Stimulated activated CD4-positive, alpha-beta T cell treated with anti-CD3 and anti-CD28 coated beads, Interleukin-12 subunit alpha, Interleukin-12 subunit beta, amount 100 ng/mL, for 24 hours (primary cell): ENCODE measurements around the gene GHRH.

ENCODE experiments used
- DNase-seq, 2 experiments: peaks; one replicate each; pipeline ENCODE4 v3.0.0-alpha.2; 2020; ENCODE audit warnings: low read depth in 2 of 2

Gene GHRH

GRCh38 chr20:37260923-37261322 lies 691 bp downstream of the GHRH start:
- DNase-seq, result no peak

- DNase-seq, result no peak
Observed at GRCh38 chr20:37259865-37260264, 1.7 kb downstream of the GHRH start.

DNA sequence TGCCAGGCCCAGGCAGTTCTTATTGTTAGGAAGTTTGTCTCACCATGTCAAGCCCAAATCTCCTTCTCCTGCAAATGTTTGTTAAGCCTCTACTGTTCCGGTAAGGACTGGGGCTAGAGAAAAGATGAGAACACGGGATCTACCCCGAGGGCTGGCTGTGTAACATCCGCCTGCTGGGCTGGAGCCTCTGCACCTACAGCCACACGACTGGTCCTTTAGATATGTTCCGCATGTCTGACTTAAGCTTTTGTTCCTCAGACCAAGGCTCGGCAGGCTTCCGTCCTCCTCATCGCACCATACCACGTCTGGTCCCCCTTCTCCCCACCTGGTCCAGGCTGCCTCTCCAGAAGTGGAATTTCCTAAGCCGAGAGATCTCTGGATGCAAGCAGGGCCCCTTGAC lies 2.6 kb downstream of the GHRH start:
- no peak for DNase-seq

GRCh38 chr20:37257988-37258387 lies 3.6 kb downstream of the GHRH start:
- no peak for DNase-seq

GRCh38 chr20:37257530-37257929 lies 4.1 kb downstream of the GHRH start:
- no peak for DNase-seq

GRCh38 chr20:37256286-37256685 lies 5.3 kb downstream of the GHRH start:
- DNase-seq, result no peak

GRCh38 chr20:37254114-37254878 lies 7.3 kb downstream of the GHRH start:
- no peak for DNase-seq

DNA sequence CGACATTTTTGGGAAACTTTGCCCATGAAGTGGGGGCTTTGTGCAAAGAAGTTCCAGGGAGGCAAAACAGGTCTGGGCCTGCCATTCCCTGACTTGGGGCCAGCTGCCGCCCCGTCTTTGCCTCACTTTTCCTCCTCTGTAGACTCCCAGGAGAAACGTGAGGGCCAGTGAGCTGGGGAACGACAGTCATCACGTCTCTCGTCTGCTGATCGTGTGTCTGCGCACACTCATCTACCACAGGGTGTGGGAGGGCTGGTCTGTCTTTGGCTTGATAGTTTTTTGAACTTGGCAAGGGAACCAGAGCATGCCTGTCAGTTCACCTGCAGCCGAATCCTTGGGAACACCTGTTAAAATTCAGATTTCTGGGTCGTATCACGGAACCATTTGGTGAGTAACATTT lies 8.5 kb downstream of the GHRH start:
- DNase-seq, result no peak

GRCh38 chr20:37251825-37252477 lies 9.7 kb downstream of the GHRH start:
- no peak for DNase-seq

DNA sequence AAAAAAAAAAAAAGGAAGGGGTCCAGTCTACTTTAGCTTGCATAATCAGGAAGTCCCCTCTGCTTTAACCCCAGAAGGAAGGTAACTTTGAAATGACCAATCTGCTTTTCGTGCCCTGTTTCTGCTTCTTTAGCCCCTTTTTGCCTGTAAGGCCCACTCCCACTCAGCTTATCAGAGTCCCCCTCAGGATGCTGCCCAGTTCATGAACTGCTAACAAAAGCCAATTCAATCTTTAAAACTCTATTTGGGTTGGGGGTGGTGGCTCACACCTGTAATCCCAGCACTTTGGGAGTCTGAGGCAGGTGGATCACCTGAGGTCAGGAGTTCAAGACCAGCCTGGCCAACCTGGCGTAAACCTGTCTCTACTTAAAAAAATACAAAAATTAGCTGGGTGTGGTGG lies 12.3 kb downstream of the GHRH start:
- DNase-seq, result no peak

DNA sequence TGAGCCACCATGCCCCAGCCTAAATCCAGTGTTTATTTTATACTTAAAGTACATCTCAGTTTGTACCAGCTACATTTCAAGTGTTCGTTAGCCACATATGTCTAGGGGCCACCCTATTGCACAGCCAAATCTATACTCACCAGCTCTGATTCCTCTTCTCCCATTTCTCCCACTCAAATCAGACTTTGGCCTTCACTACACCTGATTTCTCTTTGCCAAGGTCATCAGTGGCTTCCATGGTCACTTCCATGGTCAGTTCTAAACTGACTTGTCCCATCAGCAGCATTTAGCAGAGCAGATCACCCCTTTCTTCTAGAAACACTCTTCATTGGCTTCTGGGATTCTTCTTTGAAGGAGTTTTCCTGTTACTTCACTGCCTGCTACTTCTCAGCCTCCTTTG lies 14.1 kb downstream of the GHRH start:
- DNase-seq, result no peak

DNA sequence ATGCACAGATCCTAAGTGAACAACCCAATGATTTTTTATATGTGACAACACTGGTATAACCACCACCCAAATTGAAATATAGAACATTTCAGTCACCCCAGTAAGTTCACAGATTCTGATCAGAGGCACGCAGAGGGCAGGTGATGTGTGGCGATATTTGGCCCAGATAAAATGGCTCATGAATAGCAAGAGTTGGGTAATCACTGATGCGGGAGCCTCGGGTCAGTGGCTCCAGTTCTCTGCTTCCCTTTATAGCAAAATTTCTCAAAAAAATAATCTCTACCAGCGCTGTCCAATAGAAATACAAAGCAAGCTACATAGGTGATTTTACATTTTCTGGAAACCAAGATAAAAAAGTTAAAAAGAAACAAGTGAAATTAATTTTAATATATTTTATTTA lies 14.9 kb downstream of the GHRH start:
- DNase-seq, result no peak

- no peak for DNase-seq
Observed at GRCh38 chr20:37245216-37246150, 16.1 kb downstream of the GHRH start.

DNA sequence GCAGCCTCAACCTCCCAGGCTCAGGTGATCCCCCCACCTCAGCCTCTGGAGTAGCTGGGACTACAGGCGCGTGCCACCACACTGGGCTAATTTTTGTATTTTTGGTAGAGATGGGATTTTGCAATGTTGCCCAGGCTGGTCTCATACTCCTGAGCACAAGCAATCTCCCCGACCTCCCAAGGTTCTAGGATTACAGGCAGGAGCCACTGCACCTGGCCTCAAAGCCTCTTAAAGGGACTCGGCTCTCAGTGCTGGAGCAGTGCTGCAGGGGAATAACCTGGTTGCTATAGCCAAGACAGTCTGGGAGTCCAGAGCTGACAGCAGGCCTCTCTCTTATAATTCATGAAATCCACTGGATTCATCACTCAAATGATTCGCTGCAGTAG lies 17.0 kb downstream of the GHRH start:
- DNase-seq, result no peak

GRCh38 chr20:37243937-37244571 lies 17.6 kb downstream of the GHRH start:
- DNase-seq, result no peak

- DNase-seq, result no peak
Observed at GRCh38 chr20:37243076-37243936, 18.3 kb downstream of the GHRH start.

DNA sequence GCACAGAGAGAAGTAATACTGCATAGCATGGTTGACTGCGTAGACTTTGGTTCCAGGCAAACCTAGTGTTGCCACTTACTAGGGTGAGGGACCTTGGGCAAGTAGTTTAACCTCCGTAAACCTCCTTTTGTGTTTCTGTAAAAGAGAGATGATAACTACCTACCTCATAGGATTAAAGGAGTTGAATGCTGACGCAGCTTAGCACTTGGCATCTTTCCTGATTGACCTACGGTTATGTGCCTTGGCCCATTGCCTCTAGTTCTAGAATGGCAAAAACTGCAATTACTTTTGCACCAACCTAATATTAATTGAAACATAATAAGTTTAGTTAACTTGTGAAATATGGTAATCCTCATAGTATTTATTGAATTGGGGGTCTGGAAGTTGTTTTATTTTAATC lies 19.1 kb downstream of the GHRH start:
- DNase-seq, result no peak

GRCh38 chr20:37240337-37241067 lies 21.1 kb downstream of the GHRH start:
- no peak for DNase-seq

GRCh38 chr20:37238935-37239451 lies 22.6 kb downstream of the GHRH start:
- DNase-seq, result no peak

DNA sequence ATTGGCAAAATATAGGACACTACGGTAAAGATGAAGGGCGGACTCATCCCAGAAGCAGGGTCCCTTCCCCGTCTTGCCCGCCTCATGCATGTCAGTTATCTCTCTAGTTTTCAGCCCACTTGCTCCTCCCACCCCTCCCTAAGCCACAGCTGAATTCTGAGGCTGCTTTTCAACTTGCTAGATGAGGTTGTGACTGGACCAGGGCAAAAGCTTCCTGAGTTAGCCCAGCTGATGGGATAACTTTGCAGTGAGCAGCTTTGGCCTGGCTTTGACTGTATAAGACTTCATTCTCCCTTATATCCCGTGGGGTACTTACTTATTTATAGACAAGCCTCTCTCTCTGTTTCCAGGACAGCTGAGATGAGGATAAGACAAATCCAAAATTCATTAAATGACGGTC lies 23.2 kb downstream of the GHRH start:
- no peak for DNase-seq
